Left ventricle myocardium inferior (tissue), 1 donor: ENCODE data around the gene TIGD3. TPM values are rescaled to one million over a fixed set of nuclear protein-coding genes. Genes with fewer than 3 reads are reported as not detected.

Experiments used
- DNase-seq: peaks from one replicate; pipeline ENCODE4 v3.0.0-alpha.2; 2020
- H3K27ac ChIP-seq: fragments of 200-600 bp; replicated peaks from 2 replicates; pipeline ENCODE4 v1.8.0; 2021
- H3K27me3 ChIP-seq: fragments of 200-600 bp; 2 replicates; pipeline ENCODE4 v1.8.0; 2021; ENCODE audit warnings: low read depth
- H3K36me3 ChIP-seq: fragments of 200-600 bp; 2 replicates; pipeline ENCODE4 v1.8.0; 2021
- H3K4me1 ChIP-seq: fragments of 200-600 bp; 2 replicates; pipeline ENCODE4 v1.8.0; 2021
- H3K4me3 ChIP-seq: fragments of 200-600 bp; 2 replicates; pipeline ENCODE4 v1.8.0; 2021; ENCODE audit warnings: mild to moderate bottlenecking, moderate library complexity
- H3K9me3 ChIP-seq: fragments of 200-600 bp; replicated peaks from 2 replicates; pipeline ENCODE4 v1.8.0; 2021
- CTCF ChIP-seq: fragments of 200-600 bp; IDR thresholded peaks from 2 replicates; pipeline ENCODE4 v1.8.0; 2021; ENCODE audit warnings: antibody characterized with exemption, mild to moderate bottlenecking, borderline replicate concordance
- intact Hi-C: fragments of 100-400 bp; cut with micrococcal nuclease; formaldehyde crosslinking; loops from one replicate; pipeline ENCODE4 v1.11.0; 2022
- total RNA-seq: library from RNA; stranded (reverse); fragmentation: NEBNext Ultra II Directional; extraction: Animal tissue kit (Norgen Biotek cat#: 25700); gene quantifications from one replicate; pipeline ENCODE4 v1.2.1, GENCODE V29; 2021
- donor health status: DM: no; HTN: yes; CAD: no; lungs with severe emphysema.

Gene TIGD3
- total RNA-seq, 1 donor from 2014 or later = 0.44 TPM

DNA sequence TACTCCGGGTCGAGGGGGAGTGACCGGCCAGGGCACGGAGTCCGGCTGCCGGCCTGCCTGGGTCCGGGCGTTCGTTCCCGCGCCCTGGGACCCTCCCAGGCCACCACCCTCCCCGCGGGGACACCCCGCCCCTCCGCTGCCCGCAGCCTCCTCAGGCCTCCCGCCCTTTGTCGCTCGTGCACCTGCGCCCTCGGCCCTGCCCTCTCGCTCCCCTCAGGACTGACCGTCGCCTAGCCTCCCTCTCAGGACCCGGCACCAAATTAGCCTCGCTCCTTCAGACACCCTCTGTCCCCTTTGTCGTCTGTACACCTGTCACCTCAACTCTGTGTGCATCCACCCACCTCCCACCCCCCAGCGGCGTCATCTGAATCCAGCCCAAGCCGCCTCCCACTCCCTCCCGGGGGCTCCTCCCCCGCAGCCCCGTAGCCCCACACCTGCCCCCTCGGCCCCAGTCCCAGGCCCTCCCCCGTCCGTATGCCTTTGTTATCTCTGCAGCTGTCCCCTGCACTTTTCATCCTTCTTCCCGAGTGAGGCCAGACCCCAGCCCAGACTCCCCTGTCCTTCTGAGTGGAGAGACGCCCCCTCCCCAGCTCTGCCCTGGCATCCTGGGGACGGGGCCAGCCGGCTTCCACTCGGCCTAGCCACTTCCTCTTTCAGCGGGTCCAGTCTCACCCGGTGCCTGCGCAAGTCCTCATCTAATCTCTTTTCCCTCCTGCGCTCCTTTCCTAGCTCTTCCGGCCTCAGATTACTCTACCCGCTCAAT is 643 bp downstream of the TIGD3 start:
- Histone ChIP-seq H3K4me3 (peak overlapping the region; percentile 87), H3K4me1 (peaks cover 60% of the 10 kb centered on the region), H3K36me3 (peaks cover 25% of the 10 kb centered on the region), H3K27ac (peak overlapping the region; percentile 82), H3K27me3 (peaks cover 14% of the 10 kb centered on the region), H3K9me3 (no peaks in the 10 kb centered on the region)
- intact Hi-C loops = no loop called here
- no peak for TF ChIP-seq CTCF
- DNase-seq = peak; percentile 34

DNA sequence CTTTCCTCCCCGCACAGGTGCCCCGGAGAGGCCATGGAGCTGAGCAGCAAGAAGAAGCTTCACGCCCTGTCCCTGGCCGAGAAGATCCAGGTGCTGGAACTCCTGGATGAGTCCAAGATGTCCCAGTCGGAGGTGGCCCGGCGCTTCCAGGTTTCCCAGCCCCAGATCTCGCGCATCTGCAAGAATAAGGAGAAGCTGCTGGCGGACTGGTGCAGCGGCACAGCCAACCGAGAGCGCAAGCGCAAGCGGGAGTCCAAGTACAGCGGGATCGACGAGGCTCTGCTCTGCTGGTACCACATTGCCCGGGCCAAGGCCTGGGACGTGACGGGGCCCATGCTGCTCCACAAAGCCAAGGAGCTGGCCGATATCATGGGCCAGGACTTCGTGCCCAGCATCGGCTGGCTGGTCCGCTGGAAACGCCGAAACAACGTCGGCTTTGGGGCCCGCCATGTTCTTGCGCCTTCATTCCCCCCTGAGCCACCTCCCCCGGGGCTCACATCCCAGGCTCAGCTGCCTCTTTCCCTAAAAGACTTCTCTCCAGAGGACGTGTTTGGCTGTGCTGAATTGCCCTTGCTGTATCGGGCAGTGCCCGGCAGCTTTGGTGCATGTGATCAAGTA is 1.3 kb downstream of the TIGD3 start:
- H3K9me3 ChIP-seq = no peaks in the 10 kb centered on the region
- peaks cover 14% of the 10 kb centered on the region for H3K27me3 ChIP-seq
- peaks cover 18% of the 10 kb centered on the region for H3K36me3 ChIP-seq
- no peak for TF ChIP-seq CTCF
- peak overlapping the region; percentile 87 for H3K4me3 ChIP-seq
- DNase-seq = peak; percentile 38
- peaks cover 60% of the 10 kb centered on the region for H3K4me1 ChIP-seq
- peak overlapping the region; percentile 82 for H3K27ac ChIP-seq
- intact Hi-C loops = no loop called here

DNA sequence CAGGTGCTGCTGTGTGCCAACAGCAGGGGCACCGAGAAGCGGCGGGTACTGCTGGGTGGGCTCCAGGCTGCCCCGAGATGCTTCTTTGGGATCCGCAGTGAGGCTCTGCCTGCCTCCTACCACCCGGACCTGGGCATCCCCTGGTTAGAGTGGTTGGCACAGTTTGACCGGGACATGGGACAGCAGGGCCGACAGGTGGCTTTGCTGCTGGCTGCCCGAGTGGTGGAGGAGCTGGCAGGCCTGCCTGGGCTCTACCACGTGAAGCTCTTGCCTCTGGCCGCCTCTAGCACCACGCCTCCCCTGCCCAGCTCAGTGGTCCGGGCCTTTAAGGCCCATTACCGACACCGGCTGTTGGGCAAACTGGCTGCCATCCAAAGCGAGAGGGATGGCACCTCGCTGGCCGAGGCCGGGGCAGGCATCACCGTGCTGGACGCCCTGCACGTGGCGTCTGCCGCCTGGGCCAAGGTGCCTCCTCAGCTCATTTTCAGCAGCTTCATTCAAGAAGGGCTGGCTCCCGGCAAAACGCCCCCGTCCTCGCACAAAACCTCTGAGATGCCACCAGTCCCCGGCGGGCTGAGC is 1.9 kb downstream of the TIGD3 start:
- peaks cover 60% of the 10 kb centered on the region for H3K4me1 ChIP-seq
- H3K9me3 ChIP-seq = no peaks in the 10 kb centered on the region
- intact Hi-C loops = no loop called here
- H3K4me3 ChIP-seq = peak overlapping the region; percentile 87
- H3K27ac ChIP-seq = peak overlapping the region; percentile 82
- H3K36me3 ChIP-seq = peaks cover 12% of the 10 kb centered on the region
- peaks cover 14% of the 10 kb centered on the region for H3K27me3 ChIP-seq
- DNase-seq = peak; percentile 41
- no peak for TF ChIP-seq CTCF

DNA sequence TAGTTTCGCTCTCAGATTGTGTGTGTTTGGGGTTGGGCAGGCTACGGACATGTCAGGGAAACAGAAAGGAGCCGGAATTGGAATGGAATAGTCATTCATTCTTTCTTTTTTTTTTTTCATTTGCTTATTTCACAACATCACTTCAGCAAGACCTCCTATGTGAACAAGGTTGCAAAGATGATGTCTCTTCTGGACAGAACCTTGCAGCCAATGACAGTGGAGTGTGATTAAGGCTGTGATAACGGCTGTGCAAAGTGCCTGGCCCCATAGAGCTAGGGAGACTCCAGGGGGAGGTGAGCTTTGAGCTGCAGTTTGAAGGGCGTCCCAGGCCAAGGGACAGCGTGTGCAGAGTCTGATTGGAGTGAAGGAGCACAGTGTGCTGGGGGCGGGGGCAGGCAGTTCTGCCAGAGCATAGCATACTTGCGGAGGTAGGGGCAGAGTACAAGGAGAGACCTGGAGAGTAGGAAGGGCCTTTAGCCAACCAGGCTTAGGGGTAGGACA is 3.4 kb downstream of the TIGD3 start:
- no peaks in the 10 kb centered on the region for H3K9me3 ChIP-seq
- intact Hi-C loops = no loop called here
- no peaks in the 10 kb centered on the region for H3K36me3 ChIP-seq
- H3K27ac ChIP-seq = peak overlapping the region; percentile 82
- peaks cover 14% of the 10 kb centered on the region for H3K27me3 ChIP-seq
- H3K4me3 ChIP-seq = peak overlapping the region; percentile 11
- peaks cover 60% of the 10 kb centered on the region for H3K4me1 ChIP-seq
- DNase-seq = peak; percentile 67
- no peak for TF ChIP-seq CTCF

GRCh38 chr11:65362320-65362931 is 7.9 kb downstream of the TIGD3 start:
- Histone ChIP-seq H3K36me3 (no peaks in the 10 kb centered on the region), H3K27ac (no peak overlapping the region), H3K9me3 (no peaks in the 10 kb centered on the region), H3K4me1 (peaks cover 35% of the 10 kb centered on the region), H3K27me3 (no peaks in the 10 kb centered on the region), H3K4me3 (no peak overlapping the region)
- DNase-seq = no peak
- no peak for TF ChIP-seq CTCF
- intact Hi-C loops = no loop called here
